T47D (cell line): ENCODE data around the gene HIRA.

Source experiments
- DNase-seq, 2 experiments: peaks; one replicate each; pipeline versions ENCODE4 v3.0.0 to v3.0.0-alpha.2; 2011 to 2012; ENCODE audit warnings: low read depth in 1 of 2, low spot score in 1 of 2
- JUND ChIP-seq: IDR thresholded peaks from 2 replicates; pipeline ENCODE4 v1.6.1; 2012; ENCODE audit warnings: low read depth
- in situ Hi-C: cut with HindIII; loops from 2 replicates; pipeline ENCODE4 v1.10.0; 2016; ENCODE audit warnings: low sequenced_read_pairs, low pct_unique_long_range_greater_than_20kb

HIRA gene

DNA sequence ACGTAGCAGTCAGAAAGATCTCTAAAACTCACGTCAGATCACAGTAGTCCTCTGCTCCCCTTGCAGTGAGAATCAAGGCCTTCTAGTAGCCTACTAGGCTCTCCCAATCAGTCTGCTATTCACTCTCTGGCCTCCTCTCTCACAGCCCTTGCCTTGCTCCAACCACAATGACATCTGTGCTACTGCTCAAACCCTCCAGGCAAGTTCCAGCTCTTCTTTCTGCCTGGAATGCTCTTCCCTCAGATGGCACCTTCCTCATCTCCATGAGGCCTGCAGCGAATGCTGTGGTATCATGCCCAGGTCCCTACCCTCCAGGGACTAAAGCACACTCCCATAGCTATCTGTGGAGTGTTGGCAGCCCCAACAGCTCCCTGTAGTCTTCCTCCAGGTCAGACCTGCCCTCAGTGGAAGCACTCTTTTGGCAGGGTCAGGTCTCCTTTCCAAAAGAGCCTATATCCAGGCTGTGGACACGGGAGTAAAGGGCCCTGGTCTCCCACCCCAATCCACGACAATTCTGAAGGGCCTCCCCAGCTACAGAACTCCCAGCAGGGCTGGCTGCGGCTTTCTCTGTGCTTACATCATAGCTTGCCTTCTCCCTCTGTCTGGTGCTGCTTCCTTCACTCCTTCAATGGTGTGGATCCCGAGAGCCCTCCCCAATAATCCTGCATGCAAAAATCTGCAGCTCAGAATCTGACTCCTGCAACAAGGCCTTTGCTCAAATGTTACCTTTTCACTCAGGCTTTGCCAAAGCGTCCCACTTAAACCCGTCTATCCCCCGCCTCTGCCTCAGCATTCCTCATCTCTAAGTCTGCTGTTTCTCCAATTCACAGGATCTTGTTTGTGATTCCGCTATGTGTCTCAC lies 8.9 kb downstream of the HIRA start:
- no peak for TF ChIP-seq JUND
- DNase-seq: no peak
- in situ Hi-C loops: no loop called here

DNA sequence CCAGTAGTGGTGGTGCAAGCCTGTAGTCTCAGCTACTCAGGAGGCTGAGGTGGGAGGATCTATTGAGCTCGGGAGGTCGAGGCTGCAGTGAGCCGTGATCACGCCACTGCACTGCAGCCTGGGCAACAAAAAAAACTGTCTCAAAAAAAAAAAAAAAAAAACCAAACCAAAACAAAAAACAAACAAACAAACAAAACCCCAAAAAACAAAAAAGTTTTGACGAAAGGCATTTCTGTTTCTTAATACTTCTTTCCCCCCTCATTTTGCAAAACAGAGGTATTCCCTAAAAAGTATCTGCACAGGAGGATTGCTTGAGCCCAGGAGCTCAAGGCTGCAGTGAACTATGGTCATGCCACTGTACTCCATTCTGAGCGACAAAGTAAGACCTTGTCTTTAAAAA lies 11.2 kb downstream of the HIRA start:
- in situ Hi-C loops: no loop called here
- TF ChIP-seq JUND: no peak
- no peak for DNase-seq

DNA sequence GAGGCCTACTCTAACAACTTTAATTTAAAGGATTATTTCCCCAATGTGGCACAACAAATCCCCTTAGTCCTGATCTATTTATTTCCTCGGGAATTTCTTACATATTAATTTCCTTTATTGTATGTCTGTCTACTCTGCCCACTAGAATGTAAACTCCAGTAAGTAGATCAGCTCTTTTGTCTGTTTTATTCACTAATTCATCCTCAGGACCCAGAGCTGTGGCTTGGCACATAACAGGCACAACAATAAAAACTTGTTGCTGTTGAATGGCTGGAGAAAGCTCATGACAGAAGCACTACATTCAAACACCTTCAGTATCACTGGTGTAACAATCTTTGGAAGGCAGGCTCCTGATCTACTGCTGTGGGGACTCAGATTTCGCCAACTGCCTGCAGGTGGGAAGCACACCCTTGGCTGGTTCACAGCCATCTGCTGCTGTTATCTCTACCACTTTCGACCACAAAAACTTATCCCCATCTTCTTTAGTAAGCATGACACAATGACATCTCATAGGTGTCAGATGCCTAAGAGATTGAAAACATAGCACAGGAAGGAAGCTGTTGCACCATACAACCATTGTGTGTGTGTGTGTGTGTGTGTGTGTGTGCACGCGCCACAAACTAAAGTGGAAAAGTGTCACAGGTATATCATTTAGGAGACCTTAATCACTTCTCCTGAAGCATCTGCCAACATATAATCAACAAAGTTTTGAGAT lies 11.9 kb downstream of the HIRA start:
- no peak for DNase-seq
- in situ Hi-C loops: no loop called here
- no peak for TF ChIP-seq JUND

DNA sequence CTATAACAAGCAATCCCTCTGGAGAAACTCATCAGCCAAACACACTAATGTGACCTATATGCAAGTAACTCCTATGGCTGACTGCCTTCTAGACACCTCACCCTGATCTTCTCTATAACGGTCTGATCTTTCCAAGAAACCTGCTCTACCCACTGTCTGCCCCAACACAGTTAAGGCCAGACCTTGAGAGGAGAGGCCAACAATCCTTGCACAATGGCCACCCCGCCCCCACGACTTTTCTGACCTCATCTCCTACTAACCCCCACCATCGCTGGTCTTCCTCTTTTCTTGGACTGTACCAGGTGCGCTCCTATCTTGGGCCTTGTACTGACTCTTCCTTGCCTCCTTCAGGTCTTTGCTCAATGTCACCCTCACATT lies 12.5 kb downstream of the HIRA start:
- no peak for DNase-seq
- in situ Hi-C loops: no loop called here

DNA sequence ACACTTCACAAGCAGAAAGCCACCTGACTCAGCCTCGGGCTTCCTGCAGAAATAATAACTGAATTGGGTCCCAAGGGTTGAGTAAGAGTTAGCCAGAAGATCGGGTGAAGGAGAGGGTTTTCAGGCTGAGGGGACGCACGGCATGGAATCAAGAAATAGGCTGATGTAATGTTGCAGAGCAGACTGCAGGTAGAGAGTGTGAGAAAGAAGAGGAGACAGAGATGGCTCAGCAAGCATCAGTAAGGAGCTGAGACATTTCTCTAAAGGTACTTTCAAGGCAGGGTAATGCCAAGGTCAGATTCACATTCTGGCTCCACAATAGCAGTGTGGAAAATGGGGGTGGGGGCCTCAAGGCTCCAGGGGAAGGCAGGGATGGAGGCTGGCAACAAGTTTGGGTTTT lies 18.6 kb downstream of the HIRA start:
- DNase-seq: no peak
- in situ Hi-C loops: no loop called here
- no peak for TF ChIP-seq JUND

More for the DNA sequence above, 12.5 kb downstream of the HIRA start:
- no peak for TF ChIP-seq JUND

DNA sequence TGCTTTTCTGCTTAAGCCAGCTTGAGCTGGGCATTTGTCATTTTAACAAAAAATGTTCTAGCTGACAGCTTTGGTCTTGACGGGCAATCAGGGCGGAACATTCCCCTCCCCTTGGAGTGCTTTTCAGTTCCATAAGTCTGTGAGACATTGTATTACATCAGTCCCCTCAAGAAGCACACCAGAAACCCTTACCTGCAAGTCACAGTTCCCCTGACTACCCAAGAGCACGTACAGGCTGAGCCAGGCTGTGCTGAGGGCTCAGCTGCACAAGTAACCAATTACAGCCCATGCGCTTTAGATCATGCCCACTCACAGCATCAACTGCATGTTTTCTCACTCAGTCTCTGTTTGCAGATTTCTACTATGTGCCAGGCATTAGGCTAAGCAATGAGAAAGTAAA lies 19.1 kb downstream of the HIRA start:
- DNase-seq: no peak
- TF ChIP-seq JUND: no peak
- in situ Hi-C loops: no loop called here

DNA sequence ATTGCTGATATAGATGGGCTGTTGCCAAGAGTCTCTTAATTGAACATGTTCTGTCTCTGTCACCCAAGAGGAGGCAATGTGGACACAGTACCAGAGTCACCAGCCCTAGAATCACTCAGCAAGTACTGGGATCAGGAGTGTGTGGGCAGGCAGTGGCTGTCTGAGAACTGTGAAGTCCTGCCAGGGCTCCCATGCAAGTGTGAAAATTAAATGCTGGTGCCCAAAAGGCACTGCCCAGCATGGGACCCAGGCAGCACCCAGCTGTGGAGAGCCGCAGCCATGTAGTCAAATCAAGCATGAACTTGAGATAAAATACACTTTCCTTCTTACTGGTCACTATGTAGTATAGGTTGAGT lies 19.9 kb downstream of the HIRA start:
- TF ChIP-seq JUND: no peak
- DNase-seq: no peak
- in situ Hi-C loops: no loop called here

DNA sequence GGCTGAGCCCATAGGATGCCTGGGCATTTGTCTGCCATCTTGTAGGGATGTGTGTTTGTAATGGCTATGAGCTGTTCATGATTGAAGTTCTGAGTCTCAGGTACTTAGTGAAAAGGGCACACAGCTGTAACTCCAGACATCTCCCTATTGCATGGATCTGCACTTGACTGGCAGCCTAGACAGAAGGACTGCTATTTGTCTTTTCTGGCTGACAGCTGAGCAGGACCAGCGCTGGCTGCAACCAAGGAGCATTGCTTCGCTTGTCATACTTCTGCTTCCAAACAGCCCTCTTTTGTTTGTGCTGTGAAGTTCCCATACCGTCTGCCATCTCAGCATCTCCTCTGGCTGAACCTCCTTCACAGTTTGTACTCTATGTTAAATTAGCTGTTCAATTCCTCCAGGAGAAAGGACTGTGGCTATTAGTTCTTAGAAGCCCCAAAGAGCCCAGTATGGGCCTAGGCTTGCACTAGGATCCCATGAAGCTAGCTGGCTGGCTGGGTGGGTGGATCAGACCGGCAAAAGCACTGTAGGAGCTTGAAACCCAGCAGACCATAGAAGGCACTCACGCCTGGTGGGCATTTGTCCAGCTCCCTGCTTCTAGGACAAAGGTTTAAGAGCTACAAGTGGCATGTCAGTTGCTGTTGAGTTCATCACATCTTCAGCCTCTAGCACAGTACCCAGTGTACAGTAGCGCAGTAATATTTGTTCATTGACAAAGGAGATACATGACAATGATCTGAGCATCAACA lies 20.4 kb downstream of the HIRA start:
- in situ Hi-C loops: no loop called here
- no peak for TF ChIP-seq JUND

DNA sequence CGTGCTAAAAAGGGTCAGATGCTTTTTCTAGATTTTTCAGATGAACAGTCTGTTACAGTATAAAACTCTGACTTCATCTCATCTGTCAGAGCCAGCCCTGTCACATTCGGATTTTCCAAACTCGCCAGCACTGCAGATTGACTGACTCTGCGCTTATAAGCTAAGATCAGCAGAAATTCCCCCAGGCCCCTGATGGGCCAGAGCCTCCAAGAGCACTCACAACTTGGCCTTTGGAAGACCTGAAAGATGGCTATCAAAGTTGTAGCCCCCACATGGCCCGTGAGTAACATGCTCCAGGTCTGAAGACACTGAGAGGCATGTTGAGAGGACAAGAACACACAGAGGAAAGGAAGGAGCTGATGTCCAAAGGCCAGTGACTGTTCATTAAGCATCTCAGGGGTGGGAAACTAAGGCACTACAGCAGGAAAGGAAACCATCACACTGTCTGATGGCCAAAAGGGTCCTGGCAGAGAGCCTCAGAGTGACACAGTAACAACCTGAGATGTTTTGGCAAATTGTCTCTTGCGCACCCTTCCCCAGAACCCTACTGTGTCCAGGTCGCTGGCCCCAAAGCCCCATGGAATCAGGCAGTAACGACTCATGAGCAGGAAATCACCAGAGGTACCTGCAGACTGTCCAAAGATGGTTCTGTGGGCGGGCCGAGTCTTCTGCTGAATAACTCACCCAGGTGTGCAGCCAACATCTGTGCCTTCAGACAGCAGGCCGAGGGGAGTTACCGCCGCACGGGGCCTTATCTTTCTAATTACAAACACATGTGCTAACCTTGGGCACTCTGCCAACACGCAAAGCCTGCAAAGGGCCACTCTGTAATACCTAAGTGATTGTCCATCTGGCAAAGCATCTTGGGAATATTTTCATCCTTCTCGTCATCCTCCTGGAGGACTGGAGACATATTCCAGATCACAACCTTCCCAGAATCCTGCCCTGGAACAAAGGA lies 23.6 kb downstream of the HIRA start:
- TF ChIP-seq JUND: no peak
- no peak for DNase-seq
- in situ Hi-C loops: no loop called here

More for the DNA sequence above, 20.4 kb downstream of the HIRA start:
- no peak for DNase-seq

DNA sequence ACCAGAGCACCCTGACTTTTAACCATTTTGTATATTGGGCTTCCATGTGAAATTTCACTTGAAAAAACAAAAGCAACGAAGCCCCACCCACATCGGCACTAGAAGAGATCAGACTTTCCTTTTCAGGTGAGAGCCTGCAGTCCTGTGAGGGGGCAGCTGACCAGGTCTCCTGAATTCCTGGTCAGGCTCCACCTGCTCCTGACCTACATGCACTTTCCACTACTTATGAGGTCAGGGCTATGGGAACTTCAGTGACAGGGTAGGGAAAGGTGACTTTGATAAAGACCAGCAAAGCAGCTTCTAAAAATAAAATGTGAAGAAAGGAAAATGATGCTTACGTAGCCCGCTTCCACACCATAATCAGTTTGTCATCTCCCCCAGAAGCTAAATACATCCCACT lies 24.7 kb downstream of the HIRA start:
- DNase-seq: no peak
- TF ChIP-seq JUND: no peak
- in situ Hi-C loops: no loop called here

DNA sequence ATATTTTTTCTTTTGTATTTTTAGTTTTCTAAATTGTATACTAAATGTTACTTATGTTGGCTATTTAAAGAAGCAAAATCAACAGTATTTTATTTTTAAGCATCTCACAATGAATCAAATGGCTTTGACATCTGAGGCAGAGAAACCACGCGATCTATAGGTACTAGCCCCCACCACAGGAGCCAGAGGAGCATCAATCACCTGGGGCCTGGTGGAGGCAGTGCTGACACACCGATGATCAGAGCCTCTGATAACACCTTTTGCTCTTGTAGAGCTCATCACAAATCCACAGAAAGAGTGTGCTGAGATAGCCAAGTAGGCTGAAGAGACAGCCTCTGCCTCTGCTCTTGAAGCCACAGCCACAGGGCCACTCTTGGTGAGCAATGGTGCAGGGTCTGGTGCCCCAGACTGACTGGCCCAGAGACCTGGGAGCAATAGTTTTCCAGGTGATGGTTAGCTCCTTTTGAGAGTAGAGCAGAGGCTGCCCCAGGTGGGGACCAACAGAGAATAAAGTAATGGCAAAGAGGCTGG lies 25.2 kb downstream of the HIRA start:
- in situ Hi-C loops: no loop called here
- no peak for TF ChIP-seq JUND

DNA sequence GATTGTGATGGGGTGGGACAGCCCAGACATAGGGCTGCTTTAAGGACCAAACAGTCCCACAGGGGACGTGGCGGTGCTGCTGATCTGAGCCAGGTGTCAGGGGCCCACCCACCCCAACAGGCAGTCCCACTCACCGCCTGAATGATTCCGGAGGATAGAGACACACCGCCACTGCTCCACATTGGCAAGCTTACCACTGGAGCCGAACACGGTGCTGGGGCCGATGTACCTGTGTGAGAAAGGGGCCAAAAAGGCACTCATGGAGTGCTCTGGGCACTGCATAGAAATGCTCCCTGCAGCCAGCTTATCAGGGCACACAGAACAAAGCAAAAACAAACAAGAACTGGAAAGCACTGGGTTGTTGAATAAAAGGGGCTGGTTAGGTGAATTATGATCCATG lies 25.9 kb downstream of the HIRA start:
- no peak for TF ChIP-seq JUND
- in situ Hi-C loops: no loop called here
- DNase-seq: no peak

More for the DNA sequence above, 25.2 kb downstream of the HIRA start:
- DNase-seq: no peak
